ENCODE data around the gene MAGI2.

The MAGI2 gene

DNA sequence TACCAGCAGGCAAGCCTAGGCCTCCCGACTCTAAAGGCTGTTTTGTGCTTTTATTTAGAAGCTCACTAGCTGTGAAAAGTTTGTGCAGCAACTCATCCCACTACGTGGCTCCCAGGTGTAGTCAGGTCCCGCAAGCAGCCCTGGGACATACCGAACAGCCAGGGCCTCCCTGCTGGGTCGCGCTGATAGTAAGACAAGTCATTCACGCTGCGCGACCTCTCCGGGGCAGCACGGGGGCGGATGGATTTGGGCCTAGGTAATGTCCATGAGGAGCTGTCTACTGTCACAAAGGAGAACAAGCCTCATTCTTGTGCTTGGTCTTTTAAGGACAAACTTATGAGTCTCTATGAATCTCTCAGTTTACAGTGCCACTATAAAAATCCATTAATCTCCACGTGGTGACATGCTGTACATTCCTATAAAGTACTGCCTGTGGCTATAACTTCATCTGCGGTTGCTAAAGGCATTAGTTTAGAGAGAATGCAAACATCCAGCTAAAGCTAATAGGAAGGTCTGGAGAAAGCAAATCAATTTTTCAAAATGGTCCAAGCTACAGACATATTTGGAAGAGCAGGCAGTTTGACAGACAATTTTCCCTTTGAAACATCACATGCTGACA lies 1108.1 kb downstream of the MAGI2 start:
- Histone ChIP-seq H3K27ac (replicated peaks; ENCODE audit: low read length) (no peak overlapping the region), H3K4ac (ENCODE audit: low read length) (no peak overlapping the region), H3K79me1 (ENCODE audit: low read depth, low read length) (no peaks in the 10 kb centered on the region), H3K23ac (ENCODE audit: low read depth, low read length, poor library complexity) (no peak overlapping the region), H2AK5ac (ENCODE audit: low read depth, low read length) (no peak overlapping the region), H3K4me3 (ENCODE audit: low read length in 2 of 2) (no peak overlapping the region), H3K9ac (ENCODE audit: low read depth, low read length, poor library complexity) (no peak overlapping the region), H4K8ac (ENCODE audit: low read depth, low read length) (no peak overlapping the region), H3K4me2 (ENCODE audit: insufficient read depth, low read length, poor library complexity, severe bottlenecking) (no peak overlapping the region), H3K14ac (ENCODE audit: low read length) (no peak overlapping the region), H4K91ac (ENCODE audit: low read depth, low read length, poor library complexity) (no peak overlapping the region), H3K27me3 (ENCODE audit: control insufficient read depth in 3 of 3, insufficient read depth in 3 of 3, low read depth in 1 of 3, low read length in 3 of 3) (no peaks in the 10 kb centered on the region), H2BK12ac (ENCODE audit: low read length) (no peak overlapping the region), H2BK5ac (ENCODE audit: low read length) (no peak overlapping the region), H3K9me3 (replicated peaks in 1 of 2; ENCODE audit: control insufficient read depth in 2 of 2, insufficient read depth in 1 of 2, low read depth in 1 of 2, low read length in 2 of 2) (no peaks in the 10 kb centered on the region), H2BK15ac (ENCODE audit: low read length) (no peak overlapping the region), H2AFZ (ENCODE audit: low read length) (no peak overlapping the region), H3K4me1 (ENCODE audit: control insufficient read depth in 2 of 2, insufficient read depth in 1 of 2, low read depth in 1 of 2, low read length in 2 of 2) (peaks cover 1 to 9% of the 10 kb centered on the region in 2 donors), H2BK120ac (ENCODE audit: low read depth, low read length) (no peak overlapping the region), H3K36me3 (replicated peaks in 1 of 2; ENCODE audit: control insufficient read depth in 2 of 2, insufficient read depth in 2 of 2, low read length in 2 of 2) (no peaks in the 10 kb centered on the region), H3K18ac (ENCODE audit: low read length) (no peak overlapping the region)
- WGBS, 2 donors (ENCODE audit: extremely low coverage in 2 of 2, insufficient read length in 2 of 2, insufficient replicate concordance in 1 of 2): no CpG with 5 or more reads among the region's 14 CpGs
- no peak for DNase-seq (ENCODE audit: low spot score)

DNA sequence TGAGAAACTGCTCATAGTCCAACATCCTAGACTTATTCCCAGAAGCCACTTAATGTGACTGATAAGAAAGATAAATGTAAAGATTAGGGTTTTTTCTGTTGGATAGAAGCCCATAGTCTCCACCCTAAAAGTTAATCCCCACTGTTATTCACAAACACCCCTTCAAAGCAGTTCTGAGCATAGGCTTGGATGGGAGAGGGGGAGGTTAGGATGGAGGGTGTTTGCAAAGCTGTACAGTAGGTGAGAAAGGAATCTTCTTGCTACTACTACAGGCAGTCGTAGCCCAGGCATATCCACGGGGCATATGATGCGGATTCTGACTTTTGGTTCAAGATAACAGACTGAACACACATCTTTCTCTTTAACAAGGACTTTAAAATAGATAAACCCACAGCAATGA lies 1119.0 kb downstream of the MAGI2 start:
- no peak overlapping the region for H2BK120ac ChIP-seq (ENCODE audit: low read depth, low read length)
- H4K91ac ChIP-seq (ENCODE audit: low read depth, low read length, poor library complexity): no peak overlapping the region
- H3K9me3 ChIP-seq (replicated peaks in 1 of 2; ENCODE audit: control insufficient read depth in 2 of 2, insufficient read depth in 1 of 2, low read depth in 1 of 2, low read length in 2 of 2): no peaks in the 10 kb centered on the region
- H3K4ac ChIP-seq (ENCODE audit: low read length): no peak overlapping the region
- H2AK5ac ChIP-seq (ENCODE audit: low read depth, low read length): no peak overlapping the region
- H3K4me3 ChIP-seq (ENCODE audit: low read length in 2 of 2): no peak overlapping the region
- no CpG with 5 or more reads among the region's 3 CpGs for WGBS, 2 donors (ENCODE audit: extremely low coverage in 2 of 2, insufficient read length in 2 of 2, insufficient replicate concordance in 1 of 2)
- H3K36me3 ChIP-seq (replicated peaks in 1 of 2; ENCODE audit: control insufficient read depth in 2 of 2, insufficient read depth in 2 of 2, low read length in 2 of 2): no peaks in the 10 kb centered on the region
- no peaks in the 10 kb centered on the region for H3K4me1 ChIP-seq (ENCODE audit: control insufficient read depth in 2 of 2, insufficient read depth in 1 of 2, low read depth in 1 of 2, low read length in 2 of 2)
- no peak overlapping the region for H2BK5ac ChIP-seq (ENCODE audit: low read length)
- H3K27ac ChIP-seq (replicated peaks; ENCODE audit: low read length): no peak overlapping the region
- H3K14ac ChIP-seq (ENCODE audit: low read length): no peak overlapping the region
- H3K9ac ChIP-seq (ENCODE audit: low read depth, low read length, poor library complexity): no peak overlapping the region
- H2BK12ac ChIP-seq (ENCODE audit: low read length): no peak overlapping the region
- no peak overlapping the region for H2BK15ac ChIP-seq (ENCODE audit: low read length)
- no peak overlapping the region for H3K23ac ChIP-seq (ENCODE audit: low read depth, low read length, poor library complexity)
- H3K79me1 ChIP-seq (ENCODE audit: low read depth, low read length): no peaks in the 10 kb centered on the region
- no peak overlapping the region for H3K18ac ChIP-seq (ENCODE audit: low read length)
- no peaks in the 10 kb centered on the region for H3K27me3 ChIP-seq (ENCODE audit: control insufficient read depth in 3 of 3, insufficient read depth in 3 of 3, low read depth in 1 of 3, low read length in 3 of 3)
- DNase-seq (ENCODE audit: low spot score): no peak
- H2AFZ ChIP-seq (ENCODE audit: low read length): no peak overlapping the region
- H4K8ac ChIP-seq (ENCODE audit: low read depth, low read length): no peak overlapping the region
- H3K4me2 ChIP-seq (ENCODE audit: insufficient read depth, low read length, poor library complexity, severe bottlenecking): no peak overlapping the region

DNA sequence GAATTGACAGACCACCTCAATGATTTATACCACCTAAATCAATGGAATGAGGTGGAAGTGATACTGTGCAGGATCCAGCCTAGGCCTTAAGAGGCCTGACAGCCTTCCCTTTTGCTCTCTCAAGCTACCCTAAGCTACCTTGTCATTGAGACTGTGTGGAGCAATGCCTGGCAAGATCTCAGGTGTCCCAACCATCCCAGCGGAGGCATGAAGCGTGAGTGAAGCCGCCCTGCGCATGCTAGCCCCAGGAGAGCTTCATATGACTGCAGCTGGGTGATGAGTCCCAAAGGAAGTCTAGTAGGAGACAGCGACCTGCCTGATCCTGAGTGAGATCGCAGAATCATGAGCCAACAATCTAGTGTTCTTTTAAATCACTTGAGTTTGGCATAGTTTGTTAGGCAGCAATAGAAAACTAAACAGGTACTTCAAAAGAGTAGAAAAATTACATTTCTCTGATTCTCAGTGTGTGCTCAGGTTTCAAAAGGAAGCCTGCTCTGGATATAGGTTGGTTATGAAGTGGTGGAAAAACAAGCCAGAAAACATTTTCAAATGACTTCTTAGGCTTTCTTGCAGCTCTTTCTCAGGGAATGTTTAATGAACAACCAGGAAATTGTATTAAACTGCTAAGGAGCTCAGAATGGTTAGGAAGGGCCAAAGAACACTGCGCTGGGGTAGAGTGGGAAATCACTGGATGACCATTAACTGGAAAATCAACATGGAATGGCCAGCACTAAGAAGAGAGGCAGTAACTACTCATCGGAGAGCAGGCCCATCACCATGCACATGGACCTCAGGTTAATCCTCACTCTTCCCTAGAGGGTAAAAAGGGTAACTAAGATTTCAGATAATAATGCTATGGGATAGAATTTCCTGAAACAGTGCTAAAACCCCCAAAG lies 1119.7 kb downstream of the MAGI2 start:
- Histone ChIP-seq H4K91ac (ENCODE audit: low read depth, low read length, poor library complexity) (no peak overlapping the region), H3K36me3 (replicated peaks in 1 of 2; ENCODE audit: control insufficient read depth in 2 of 2, insufficient read depth in 2 of 2, low read length in 2 of 2) (no peaks in the 10 kb centered on the region), H3K4ac (ENCODE audit: low read length) (no peak overlapping the region), H4K8ac (ENCODE audit: low read depth, low read length) (no peak overlapping the region), H2BK120ac (ENCODE audit: low read depth, low read length) (no peak overlapping the region), H3K4me1 (ENCODE audit: control insufficient read depth in 2 of 2, insufficient read depth in 1 of 2, low read depth in 1 of 2, low read length in 2 of 2) (no peaks in the 10 kb centered on the region), H2BK12ac (ENCODE audit: low read length) (no peak overlapping the region), H3K27me3 (ENCODE audit: control insufficient read depth in 3 of 3, insufficient read depth in 3 of 3, low read depth in 1 of 3, low read length in 3 of 3) (no peaks in the 10 kb centered on the region), H2BK5ac (ENCODE audit: low read length) (no peak overlapping the region), H3K14ac (ENCODE audit: low read length) (no peak overlapping the region), H2AFZ (ENCODE audit: low read length) (no peak overlapping the region), H2AK5ac (ENCODE audit: low read depth, low read length) (no peak overlapping the region), H3K4me3 (ENCODE audit: low read length in 2 of 2) (no peak overlapping the region), H2BK15ac (ENCODE audit: low read length) (no peak overlapping the region), H3K9ac (ENCODE audit: low read depth, low read length, poor library complexity) (no peak overlapping the region), H3K27ac (replicated peaks; ENCODE audit: low read length) (no peak overlapping the region), H3K18ac (ENCODE audit: low read length) (no peak overlapping the region), H3K9me3 (replicated peaks in 1 of 2; ENCODE audit: control insufficient read depth in 2 of 2, insufficient read depth in 1 of 2, low read depth in 1 of 2, low read length in 2 of 2) (no peaks in the 10 kb centered on the region), H3K23ac (ENCODE audit: low read depth, low read length, poor library complexity) (no peak overlapping the region), H3K79me1 (ENCODE audit: low read depth, low read length) (no peaks in the 10 kb centered on the region), H3K4me2 (ENCODE audit: insufficient read depth, low read length, poor library complexity, severe bottlenecking) (no peak overlapping the region)
- WGBS, 2 donors (ENCODE audit: extremely low coverage in 2 of 2, insufficient read length in 2 of 2, insufficient replicate concordance in 1 of 2): no CpG with 5 or more reads among the region's 8 CpGs
- no peak for DNase-seq (ENCODE audit: low spot score)

DNA sequence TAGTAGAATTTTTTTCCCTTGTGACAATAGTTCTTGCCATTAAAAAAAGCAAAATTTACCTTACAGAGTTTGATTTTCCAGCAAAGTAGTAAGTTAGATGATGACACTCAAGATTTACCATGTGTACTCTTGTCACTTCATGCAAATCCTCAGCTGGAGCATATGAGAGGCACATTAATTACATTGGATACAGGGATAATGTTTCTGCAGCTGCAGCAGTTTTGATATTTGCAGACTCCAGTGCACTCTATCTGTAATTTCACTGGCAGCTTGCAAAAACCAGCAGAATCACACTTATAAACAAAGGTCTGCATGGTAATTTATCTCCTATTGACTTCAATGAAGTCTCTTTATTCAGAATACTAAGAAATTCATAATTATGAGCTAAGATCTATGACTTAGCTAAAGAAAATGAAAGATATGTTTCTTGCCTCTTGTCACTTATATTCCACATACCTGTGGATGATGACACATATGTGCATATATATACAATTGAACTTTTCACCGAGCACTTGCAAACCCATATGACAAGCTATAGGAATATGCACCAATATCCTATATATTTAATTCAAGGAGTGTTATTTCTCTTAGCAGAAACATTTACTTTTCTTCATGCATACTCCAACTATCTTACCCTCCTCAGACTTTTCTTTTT lies 1124.3 kb downstream of the MAGI2 start:
- Histone ChIP-seq H4K8ac (ENCODE audit: low read depth, low read length) (no peak overlapping the region), H2AFZ (ENCODE audit: low read length) (no peak overlapping the region), H2AK5ac (ENCODE audit: low read depth, low read length) (no peak overlapping the region), H3K4me2 (ENCODE audit: insufficient read depth, low read length, poor library complexity, severe bottlenecking) (no peak overlapping the region), H3K9me3 (replicated peaks in 1 of 2; ENCODE audit: control insufficient read depth in 2 of 2, insufficient read depth in 1 of 2, low read depth in 1 of 2, low read length in 2 of 2) (no peaks in the 10 kb centered on the region), H3K4me3 (ENCODE audit: low read length in 2 of 2) (no peak overlapping the region), H3K79me1 (ENCODE audit: low read depth, low read length) (no peaks in the 10 kb centered on the region), H3K4ac (ENCODE audit: low read length) (no peak overlapping the region), H2BK15ac (ENCODE audit: low read length) (no peak overlapping the region), H3K4me1 (ENCODE audit: control insufficient read depth in 2 of 2, insufficient read depth in 1 of 2, low read depth in 1 of 2, low read length in 2 of 2) (peaks cover 3% of the 10 kb centered on the region in 2 donors), H3K27ac (replicated peaks; ENCODE audit: low read length) (no peak overlapping the region), H2BK5ac (ENCODE audit: low read length) (no peak overlapping the region), H3K18ac (ENCODE audit: low read length) (no peak overlapping the region), H3K36me3 (replicated peaks in 1 of 2; ENCODE audit: control insufficient read depth in 2 of 2, insufficient read depth in 2 of 2, low read length in 2 of 2) (no peaks in the 10 kb centered on the region), H2BK12ac (ENCODE audit: low read length) (no peak overlapping the region), H3K14ac (ENCODE audit: low read length) (no peak overlapping the region), H2BK120ac (ENCODE audit: low read depth, low read length) (no peak overlapping the region), H4K91ac (ENCODE audit: low read depth, low read length, poor library complexity) (no peak overlapping the region), H3K27me3 (ENCODE audit: control insufficient read depth in 3 of 3, insufficient read depth in 3 of 3, low read depth in 1 of 3, low read length in 3 of 3) (no peaks in the 10 kb centered on the region), H3K23ac (ENCODE audit: low read depth, low read length, poor library complexity) (no peak overlapping the region), H3K9ac (ENCODE audit: low read depth, low read length, poor library complexity) (no peak overlapping the region)
- no CpG with 5 or more reads among the region's 1 CpG for WGBS, 2 donors (ENCODE audit: extremely low coverage in 2 of 2, insufficient read length in 2 of 2, insufficient replicate concordance in 1 of 2)
- DNase-seq (ENCODE audit: low spot score): no peak

Data from neuronal stem cell (in vitro differentiated cells).